Measurements from ENCODE around the gene IL1R1.

Gene IL1R1

DNA sequence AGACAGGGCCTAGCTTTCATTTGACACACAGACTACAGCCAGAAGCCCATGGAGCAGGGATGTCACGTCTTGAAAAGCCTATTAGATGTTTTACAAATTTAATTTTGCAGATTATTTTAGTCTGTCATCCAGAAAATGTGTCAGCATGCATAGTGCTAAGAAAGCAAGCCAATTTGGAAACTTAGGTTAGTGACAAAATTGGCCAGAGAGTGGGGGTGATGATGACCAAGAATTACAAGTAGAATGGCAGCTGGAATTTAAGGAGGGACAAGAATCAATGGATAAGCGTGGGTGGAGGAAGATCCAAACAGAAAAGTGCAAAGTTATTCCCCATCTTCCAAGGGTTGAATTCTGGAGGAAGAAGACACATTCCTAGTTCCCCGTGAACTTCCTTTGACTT, 36.5 kb downstream of the IL1R1 start:
- DNase-seq (no peak), ATAC-seq (replicated peaks) (no peak)
- Mint-ChIP-seq H3K36me3 (ENCODE audit: insufficient read depth) (peaks cover 2% of the 10 kb centered on the region), H3K27me3 (peaks cover 22 to 33% of the 10 kb centered on the region in 2 donors), H3K27ac (no peak overlapping the region), H3K9me3 (no peaks in the 10 kb centered on the region), H3K4me1 (ENCODE audit: low read depth in 2 of 2) (no peaks in the 10 kb centered on the region), H3K4me3 (no peak overlapping the region)

DNA sequence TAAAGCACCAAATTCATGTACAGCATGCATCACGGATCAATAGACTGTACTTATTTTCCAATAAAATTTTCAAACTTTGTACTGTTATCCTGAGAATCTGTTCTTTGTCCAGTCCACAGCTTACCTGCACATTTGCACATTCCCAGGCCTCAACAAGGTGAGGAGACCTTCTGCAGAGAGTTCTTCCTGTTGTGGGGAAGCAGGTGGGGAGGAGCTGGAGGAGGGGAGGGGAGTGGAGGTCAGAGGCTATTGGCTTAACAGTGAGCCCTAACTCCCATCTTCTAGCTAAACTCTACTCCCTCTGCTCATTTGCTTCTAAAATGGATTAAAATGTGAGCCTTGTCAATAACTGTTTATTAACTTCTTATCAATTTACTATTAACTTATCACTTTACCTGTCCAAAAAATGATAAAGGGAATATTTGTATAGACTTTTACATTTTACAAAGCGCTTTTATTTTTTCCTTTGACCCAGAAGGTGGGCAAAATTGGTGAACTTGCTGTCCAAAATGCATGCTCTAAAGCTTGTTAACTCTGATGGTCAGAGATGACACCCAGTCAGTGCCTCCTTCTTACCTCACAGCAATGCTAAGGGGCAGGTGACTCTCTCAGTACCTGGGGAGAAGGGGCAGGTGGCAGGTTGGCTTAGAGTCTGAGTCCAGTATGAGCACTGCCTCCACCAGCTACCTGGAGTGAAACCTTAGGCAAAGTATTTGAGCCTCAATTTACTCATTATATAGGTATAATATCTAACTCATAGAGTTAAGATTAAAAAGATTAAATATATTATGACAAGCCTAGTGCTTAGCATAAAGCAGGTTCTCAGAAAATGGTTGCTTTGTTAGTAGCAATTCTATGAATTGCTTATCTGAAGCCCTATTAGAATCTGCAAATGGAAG, 37.5 kb downstream of the IL1R1 start:
- Mint-ChIP-seq H3K27me3 (peaks cover 22 to 33% of the 10 kb centered on the region in 2 donors), H3K9me3 (no peaks in the 10 kb centered on the region), H3K4me1 (ENCODE audit: low read depth in 2 of 2) (no peaks in the 10 kb centered on the region), H3K36me3 (ENCODE audit: insufficient read depth) (peaks cover 2% of the 10 kb centered on the region), H3K4me3 (no peak overlapping the region), H3K27ac (no peak overlapping the region)
- ATAC-seq (replicated peaks), result no peak
- no peak for DNase-seq

DNA sequence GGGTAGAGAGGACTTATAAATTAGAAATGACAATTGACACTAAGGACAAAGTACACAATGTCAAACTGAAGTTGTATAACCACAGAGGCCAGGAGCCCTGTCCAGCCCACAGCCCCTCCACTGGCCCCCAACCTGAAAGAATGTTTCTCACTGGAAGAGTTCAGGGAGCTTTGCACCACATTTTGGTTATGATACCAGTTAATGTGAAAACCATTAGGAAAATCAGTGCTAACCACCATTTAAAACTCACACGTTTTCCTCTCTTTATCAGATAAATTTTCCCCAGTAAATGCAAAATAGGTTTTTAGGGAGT, 38.1 kb downstream of the IL1R1 start:
- DNase-seq, result no peak
- Mint-ChIP-seq H3K4me3 (no peak overlapping the region), H3K36me3 (ENCODE audit: insufficient read depth) (peaks cover 2% of the 10 kb centered on the region), H3K4me1 (ENCODE audit: low read depth in 2 of 2) (no peaks in the 10 kb centered on the region), H3K27me3 (peaks cover 22 to 33% of the 10 kb centered on the region in 2 donors), H3K27ac (no peak overlapping the region), H3K9me3 (no peaks in the 10 kb centered on the region)
- ATAC-seq (replicated peaks), result no peak

DNA sequence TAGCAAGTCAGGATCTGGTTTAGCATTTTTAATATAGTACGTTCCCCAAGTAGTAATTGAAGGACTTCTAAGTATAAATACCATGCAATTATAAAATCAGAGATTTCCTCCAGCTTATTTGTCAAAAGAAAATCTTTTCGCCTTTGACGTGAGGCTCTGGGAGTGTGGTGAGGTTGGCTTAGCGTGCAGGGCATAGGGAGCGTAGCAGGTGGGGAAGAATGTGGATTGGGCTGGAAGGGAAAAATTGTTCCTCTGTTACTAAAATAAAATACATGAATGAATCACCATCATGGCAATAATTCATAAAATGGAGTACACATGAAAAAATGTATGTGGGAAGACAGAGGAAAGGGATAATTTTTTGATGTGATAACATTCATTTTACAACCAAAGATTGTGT, 38.8 kb downstream of the IL1R1 start:
- H3K36me3 Mint-ChIP-seq (ENCODE audit: insufficient read depth), result no peaks in the 10 kb centered on the region
- H3K27me3 Mint-ChIP-seq, result peaks cover 22 to 33% of the 10 kb centered on the region in 2 donors
- H3K4me3 Mint-ChIP-seq, result no peak overlapping the region
- H3K27ac Mint-ChIP-seq, result no peak overlapping the region
- DNase-seq (no peak), ATAC-seq (replicated peaks) (no peak)
- H3K9me3 Mint-ChIP-seq, result no peaks in the 10 kb centered on the region
- H3K4me1 Mint-ChIP-seq (ENCODE audit: low read depth in 2 of 2), result no peaks in the 10 kb centered on the region

DNA sequence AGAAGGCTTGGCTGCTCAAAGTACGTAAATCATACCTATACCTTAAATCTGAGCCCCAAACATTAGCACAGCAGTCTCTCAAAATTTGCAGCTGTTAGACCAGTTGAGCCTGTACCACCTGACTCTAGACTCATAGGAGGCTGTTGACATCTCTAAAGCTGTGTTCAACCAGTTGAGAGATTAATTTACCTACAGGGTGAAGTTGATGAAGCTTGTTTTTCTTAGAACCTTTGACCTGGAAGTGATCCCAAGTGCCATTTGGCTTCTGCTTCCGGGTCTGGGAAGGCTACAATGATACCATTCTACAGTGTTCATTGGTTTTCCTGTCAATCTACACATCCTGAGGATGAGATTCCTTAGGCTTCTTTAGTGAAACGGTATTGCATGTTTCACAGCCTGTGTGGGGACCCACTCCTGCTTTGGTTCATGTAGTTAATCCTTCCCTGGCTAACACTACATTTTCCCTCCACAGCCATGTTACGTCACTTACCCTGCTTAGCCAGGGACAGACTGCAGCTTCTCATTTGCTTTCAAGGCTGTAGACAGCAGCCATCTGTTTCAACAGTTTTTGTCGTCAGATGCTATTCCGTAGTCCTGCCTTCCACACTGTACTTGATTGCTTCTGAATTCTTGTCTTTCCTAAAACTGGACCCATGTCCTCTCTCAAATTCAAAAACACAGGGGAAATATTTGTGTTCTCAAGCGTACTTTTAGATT, 39.5 kb downstream of the IL1R1 start:
- Mint-ChIP-seq H3K4me3 (no peak overlapping the region), H3K4me1 (ENCODE audit: low read depth in 2 of 2) (no peaks in the 10 kb centered on the region), H3K36me3 (ENCODE audit: insufficient read depth) (no peaks in the 10 kb centered on the region), H3K9me3 (no peaks in the 10 kb centered on the region), H3K27ac (no peak overlapping the region), H3K27me3 (peaks cover 22 to 33% of the 10 kb centered on the region in 2 donors)
- ATAC-seq (replicated peaks) (no peak), DNase-seq (no peak)

DNA sequence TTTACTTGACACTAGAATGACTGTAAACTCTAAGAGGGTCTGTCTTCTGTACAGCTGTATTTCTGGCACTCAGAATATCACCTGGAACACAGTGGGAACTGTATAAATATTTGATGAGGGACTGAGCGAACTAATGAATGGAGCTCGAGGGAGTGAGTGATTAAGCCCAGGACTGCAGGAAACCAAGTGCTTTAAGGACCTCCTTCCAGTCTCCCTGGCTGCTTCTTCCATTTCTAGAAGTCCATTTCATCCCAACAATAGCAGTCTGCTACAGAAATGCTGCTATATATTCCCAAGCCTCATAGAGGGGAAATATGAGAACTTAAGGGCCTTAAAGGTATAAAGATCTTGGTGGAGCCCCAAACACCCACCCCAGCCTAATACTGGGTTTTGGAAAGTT, 41.5 kb downstream of the IL1R1 start:
- Mint-ChIP-seq H3K4me3 (no peak overlapping the region), H3K9me3 (no peaks in the 10 kb centered on the region), H3K27ac (no peak overlapping the region), H3K4me1 (ENCODE audit: low read depth in 2 of 2) (peaks cover 4 to 7% of the 10 kb centered on the region in 2 donors), H3K27me3 (peaks cover 20 to 33% of the 10 kb centered on the region in 2 donors), H3K36me3 (ENCODE audit: insufficient read depth) (no peaks in the 10 kb centered on the region)
- DNase-seq (no peak), ATAC-seq (replicated peaks) (no peak)

DNA sequence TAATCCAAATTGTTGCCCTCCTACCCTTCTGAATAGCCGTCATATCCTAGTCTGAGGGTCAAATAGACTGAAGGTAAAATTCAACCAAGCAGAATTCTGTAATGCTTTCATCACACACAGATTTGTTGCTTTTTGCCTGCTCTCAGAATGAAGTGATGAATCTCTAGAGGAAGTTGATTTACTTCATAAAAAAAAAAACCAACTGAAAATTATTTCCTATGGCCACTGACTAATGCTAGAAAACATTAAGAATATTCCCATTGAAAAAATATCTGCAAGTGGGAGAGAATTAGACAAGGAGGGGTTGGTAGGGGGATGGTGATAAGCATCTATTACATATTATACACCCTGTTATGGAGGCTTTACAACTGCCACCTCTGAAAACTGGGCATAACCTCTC, 42.0 kb downstream of the IL1R1 start:
- ATAC-seq (replicated peaks) (no peak), DNase-seq (no peak)
- H3K27ac Mint-ChIP-seq, result no peak overlapping the region
- H3K36me3 Mint-ChIP-seq (ENCODE audit: insufficient read depth), result no peaks in the 10 kb centered on the region
- no peak overlapping the region for H3K4me3 Mint-ChIP-seq
- peaks cover 4 to 7% of the 10 kb centered on the region in 2 donors for H3K4me1 Mint-ChIP-seq (ENCODE audit: low read depth in 2 of 2)
- peaks cover 20 to 31% of the 10 kb centered on the region in 2 donors for H3K27me3 Mint-ChIP-seq
- no peaks in the 10 kb centered on the region for H3K9me3 Mint-ChIP-seq

DNA sequence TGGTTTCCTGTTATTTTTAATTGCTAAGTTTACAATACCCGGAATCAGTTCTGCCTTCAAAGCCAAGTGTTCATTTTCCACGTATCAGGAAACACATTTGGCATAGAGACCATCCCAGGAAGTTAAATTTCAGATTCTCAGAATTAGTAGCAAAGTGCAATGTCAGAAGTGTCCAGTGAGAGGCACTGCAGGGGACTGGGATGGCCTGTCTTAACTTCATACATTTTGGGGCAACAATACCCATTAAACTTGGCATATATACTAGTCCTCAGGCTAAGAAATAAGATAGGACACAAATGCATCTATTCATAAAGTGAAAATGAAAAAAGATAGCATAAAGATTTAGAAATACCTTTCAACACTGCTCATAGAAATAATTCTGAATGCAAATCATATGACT, 42.8 kb downstream of the IL1R1 start:
- DNase-seq (no peak), ATAC-seq (replicated peaks) (peak; percentile 35)
- H3K4me1 Mint-ChIP-seq (ENCODE audit: low read depth in 2 of 2), result peaks cover 4 to 7% of the 10 kb centered on the region in 2 donors
- H3K9me3 Mint-ChIP-seq, result no peaks in the 10 kb centered on the region
- no peak overlapping the region for H3K4me3 Mint-ChIP-seq
- H3K36me3 Mint-ChIP-seq (ENCODE audit: insufficient read depth), result no peaks in the 10 kb centered on the region
- no peak overlapping the region for H3K27ac Mint-ChIP-seq
- H3K27me3 Mint-ChIP-seq, result peaks cover 20 to 31% of the 10 kb centered on the region in 2 donors

DNA sequence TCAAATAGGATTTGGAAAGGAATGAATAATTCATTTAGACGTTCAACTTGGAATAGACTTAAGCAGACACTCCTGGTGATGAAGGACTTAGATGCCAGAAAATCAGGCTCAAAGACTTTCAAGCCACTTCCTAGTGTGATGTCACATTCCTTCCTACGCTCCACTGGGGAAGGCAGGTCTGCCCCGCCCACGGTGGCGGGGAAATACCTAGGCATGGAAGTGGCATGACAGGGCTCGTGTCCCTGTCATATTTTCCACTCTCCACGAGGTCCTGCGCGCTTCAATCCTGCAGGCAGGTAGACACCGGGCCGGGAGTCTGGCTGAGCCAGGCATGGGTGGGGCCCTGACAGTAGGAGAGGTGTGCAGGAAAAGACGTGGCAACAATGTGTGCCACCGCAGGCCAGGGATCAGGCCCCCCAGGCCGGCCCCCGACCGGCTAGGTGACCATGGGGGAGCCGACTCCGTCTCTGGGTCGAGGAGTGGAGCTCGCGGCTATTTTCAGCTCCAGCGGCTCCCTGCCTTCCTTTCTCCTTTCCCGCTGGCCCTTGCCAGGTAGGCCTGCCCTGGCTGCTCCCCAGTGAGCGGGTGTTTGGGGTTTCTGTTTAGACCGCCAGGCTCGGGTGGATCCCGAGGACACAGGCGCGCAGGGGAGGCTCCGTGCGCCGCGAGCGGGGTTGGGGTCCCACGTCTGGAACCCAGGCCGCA, 44.4 kb downstream of the IL1R1 start, which contains the start of gene IL1RL2:
IL1RL2 (plus strand) TSS at position 233 of the 705 bp plus-strand sequence. CDS start 845 bp downstream, outside the sequence.
- DNase-seq, result no peak
- no peak within 1 kb of the TSS for H3K27ac Mint-ChIP-seq
- peaks cover 4 to 7% of the 10 kb centered on the region in 2 donors for H3K4me1 Mint-ChIP-seq (ENCODE audit: low read depth in 2 of 2)
- H3K36me3 Mint-ChIP-seq (ENCODE audit: insufficient read depth), result no peaks in the 10 kb centered on the region
- ATAC-seq (replicated peaks), result no peak
- no peaks in the 10 kb centered on the region for H3K9me3 Mint-ChIP-seq
- H3K4me3 Mint-ChIP-seq, result peak within 1 kb of the TSS; percentile 65 to 82
- H3K27me3 Mint-ChIP-seq, result peaks cover 9 to 19% of the 10 kb centered on the region in 2 donors

DNA sequence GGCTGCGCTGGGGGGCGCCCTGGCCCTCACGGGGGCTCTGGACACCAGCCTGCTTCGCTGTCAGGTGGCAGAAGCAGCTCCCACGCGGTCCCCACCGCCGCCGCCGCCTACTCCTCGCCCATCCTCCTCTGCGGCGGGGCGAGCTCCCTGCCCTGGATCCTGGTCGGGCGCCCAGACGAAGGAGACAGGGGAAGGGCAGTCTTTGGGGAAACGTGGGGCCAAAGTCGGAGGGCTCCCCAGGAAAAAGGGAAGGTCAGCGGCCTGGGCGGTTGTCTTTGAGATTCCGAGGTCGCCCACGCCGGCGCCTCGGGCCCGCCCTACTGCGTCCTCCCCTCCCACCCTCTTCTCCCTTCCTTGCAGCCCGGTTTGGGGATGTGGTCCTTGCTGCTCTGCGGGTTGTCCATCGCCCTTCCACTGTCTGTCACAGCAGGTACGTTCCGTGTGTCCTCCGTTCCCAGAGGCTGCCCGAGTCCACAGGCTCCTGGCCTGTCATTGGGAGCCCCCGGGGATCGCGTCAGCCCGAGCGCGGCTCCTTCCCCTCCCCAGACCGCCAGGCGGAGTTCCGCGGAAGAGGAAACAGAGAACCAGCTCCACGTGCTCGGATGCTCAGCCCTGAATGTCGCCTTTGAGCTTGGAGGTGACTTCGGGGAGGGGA, 45.1 kb downstream of the IL1R1 start:
- H3K27ac Mint-ChIP-seq, result no peak overlapping the region
- peak overlapping the region; percentile 65 to 82 for H3K4me3 Mint-ChIP-seq
- ATAC-seq (replicated peaks) (peak; percentile 84), DNase-seq (peak; percentile 10 to 21 (median 19))
- H3K9me3 Mint-ChIP-seq, result no peaks in the 10 kb centered on the region
- no peaks in the 10 kb centered on the region for H3K36me3 Mint-ChIP-seq (ENCODE audit: insufficient read depth)
- H3K27me3 Mint-ChIP-seq, result peaks cover 9 to 20% of the 10 kb centered on the region in 2 donors
- H3K4me1 Mint-ChIP-seq (ENCODE audit: low read depth in 2 of 2), result peaks cover 4 to 7% of the 10 kb centered on the region in 2 donors

DNA sequence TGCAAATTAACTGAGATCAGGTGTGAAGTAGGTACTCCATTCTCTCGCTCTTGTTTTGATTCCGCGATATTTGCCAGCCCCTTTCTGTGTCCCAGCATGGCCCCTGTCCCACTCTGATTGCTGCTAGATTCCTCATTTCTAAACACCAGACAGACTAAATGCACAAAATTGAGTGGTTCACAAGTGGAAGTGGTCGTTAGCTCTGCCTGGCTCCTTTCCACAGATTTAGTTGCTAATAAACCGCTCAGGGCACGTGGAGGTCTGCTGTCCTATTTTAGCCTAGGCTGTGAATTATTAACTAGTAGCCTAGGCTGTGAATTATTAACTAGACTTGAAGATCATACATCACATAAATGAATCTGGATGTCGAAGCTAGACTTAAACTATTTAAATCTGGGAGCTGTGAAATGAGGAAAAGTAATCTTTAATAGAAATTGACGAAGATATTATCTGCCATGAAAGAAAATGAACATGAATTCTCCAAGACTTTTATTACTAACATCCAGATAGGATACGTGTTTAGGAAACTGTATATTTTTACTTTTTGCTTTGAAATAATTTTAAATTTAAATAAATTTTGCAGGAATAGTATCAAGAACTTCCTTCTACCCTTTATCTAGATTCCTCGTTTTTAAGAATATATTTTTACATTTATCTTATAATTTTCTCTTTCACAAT, 48.0 kb downstream of the IL1R1 start:
- ATAC-seq (replicated peaks) (no peak), DNase-seq (no peak)
- peaks cover 7% of the 10 kb centered on the region in 2 donors for H3K4me1 Mint-ChIP-seq (ENCODE audit: low read depth in 2 of 2)
- no peak overlapping the region for H3K4me3 Mint-ChIP-seq
- no peak overlapping the region for H3K27ac Mint-ChIP-seq
- no peaks in the 10 kb centered on the region for H3K36me3 Mint-ChIP-seq (ENCODE audit: insufficient read depth)
- peaks cover 16 to 43% of the 10 kb centered on the region in 2 donors for H3K27me3 Mint-ChIP-seq
- H3K9me3 Mint-ChIP-seq, result no peaks in the 10 kb centered on the region

DNA sequence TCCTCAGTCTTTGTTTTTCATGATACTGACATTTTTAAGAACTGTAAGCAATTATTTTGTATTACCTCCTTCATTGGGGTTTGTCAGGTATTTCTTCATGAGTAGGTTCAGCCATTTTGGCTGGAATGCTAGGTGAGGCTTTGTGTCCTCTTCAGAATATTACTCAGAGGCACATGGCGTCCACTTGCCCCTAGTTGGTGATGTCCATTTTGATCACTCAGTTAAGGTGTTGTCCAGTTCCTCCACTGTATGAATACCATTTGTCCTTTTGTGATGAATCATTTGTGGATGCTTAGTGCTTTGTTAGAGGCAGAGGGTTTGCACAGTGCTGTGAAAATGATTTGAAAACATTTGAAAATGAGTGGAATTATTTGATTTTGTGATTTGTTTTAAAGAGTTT, 49.0 kb downstream of the IL1R1 start:
- Mint-ChIP-seq H3K4me1 (ENCODE audit: low read depth in 2 of 2) (peaks cover 7 to 8% of the 10 kb centered on the region in 2 donors), H3K9me3 (no peaks in the 10 kb centered on the region), H3K27ac (no peak overlapping the region), H3K4me3 (no peak overlapping the region), H3K36me3 (ENCODE audit: insufficient read depth) (no peaks in the 10 kb centered on the region), H3K27me3 (peaks cover 16 to 49% of the 10 kb centered on the region in 2 donors)
- ATAC-seq (replicated peaks) (no peak), DNase-seq (no peak)
